ENCODE data around the gene TENM4.

DNA sequence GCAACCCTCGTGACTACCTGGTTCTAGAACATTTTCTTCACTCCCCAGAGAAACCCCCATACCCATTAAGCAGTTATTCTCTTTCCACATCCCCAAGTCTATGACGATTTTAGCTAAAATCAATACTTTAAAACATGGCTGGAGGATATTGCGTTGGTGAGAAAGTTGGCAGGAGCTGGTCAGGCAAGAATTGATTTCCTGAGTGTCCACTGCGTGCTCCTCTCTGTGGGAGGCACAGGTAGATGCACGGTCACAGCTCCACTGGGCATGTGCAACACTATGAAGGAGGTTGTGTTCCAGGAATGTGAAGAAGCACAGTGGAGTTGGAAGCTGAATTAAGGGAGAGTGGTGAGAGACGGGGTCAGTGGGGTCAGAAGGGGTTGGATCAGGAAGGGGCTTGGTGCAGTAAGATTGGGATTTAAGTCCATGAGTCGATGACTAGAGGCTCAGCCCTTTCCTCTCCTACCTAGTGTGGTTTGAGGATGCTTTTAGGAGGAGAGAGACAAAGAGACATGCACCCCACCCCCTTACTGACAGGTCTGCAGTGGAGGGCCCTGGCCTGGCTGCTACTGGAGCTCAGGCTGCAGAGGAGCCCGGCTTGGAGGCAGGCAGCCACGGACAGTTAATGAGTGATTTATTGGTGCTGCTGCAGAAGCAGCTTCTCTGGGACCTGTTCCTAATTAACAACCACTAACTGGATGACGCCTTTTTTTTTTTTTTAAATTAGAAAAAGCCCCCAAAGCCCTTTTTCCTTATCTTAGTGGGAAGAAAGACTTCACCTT lies 395.6 kb downstream of the TENM4 start:
- TF ChIP-seq, protein P1, sequence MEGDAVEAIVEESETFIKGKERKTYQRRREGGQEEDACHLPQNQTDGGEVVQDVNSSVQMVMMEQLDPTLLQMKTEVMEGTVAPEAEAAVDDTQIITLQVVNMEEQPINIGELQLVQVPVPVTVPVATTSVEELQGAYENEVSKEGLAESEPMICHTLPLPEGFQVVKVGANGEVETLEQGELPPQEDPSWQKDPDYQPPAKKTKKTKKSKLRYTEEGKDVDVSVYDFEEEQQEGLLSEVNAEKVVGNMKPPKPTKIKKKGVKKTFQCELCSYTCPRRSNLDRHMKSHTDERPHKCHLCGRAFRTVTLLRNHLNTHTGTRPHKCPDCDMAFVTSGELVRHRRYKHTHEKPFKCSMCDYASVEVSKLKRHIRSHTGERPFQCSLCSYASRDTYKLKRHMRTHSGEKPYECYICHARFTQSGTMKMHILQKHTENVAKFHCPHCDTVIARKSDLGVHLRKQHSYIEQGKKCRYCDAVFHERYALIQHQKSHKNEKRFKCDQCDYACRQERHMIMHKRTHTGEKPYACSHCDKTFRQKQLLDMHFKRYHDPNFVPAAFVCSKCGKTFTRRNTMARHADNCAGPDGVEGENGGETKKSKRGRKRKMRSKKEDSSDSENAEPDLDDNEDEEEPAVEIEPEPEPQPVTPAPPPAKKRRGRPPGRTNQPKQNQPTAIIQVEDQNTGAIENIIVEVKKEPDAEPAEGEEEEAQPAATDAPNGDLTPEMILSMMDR (IDR thresholded peaks at IDR 0.05 in 2 of 3, conservative IDR thresholded peaks at IDR 0.05 in 1 of 3; ENCODE audit: control insufficient read depth in 2 of 3, extremely low read depth in 1 of 3, insufficient read depth in 1 of 3, low read depth in 3 of 3, low read length in 3 of 3): no peak
- TF ChIP-seq, protein P2, sequence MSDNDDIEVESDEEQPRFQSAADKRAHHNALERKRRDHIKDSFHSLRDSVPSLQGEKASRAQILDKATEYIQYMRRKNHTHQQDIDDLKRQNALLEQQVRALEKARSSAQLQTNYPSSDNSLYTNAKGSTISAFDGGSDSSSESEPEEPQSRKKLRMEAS (IDR thresholded peaks at IDR 0.05; ENCODE audit: low read depth, low read length): no peak
- TF ChIP-seq ZNF622 (IDR thresholded peaks at IDR 0.05) (no peak), SUZ12 (IDR thresholded peaks at IDR 0.05; ENCODE audit: unreplicated experiment) (no peak), TAF1 (IDR thresholded peaks at IDR 0.05; ENCODE audit: borderline replicate concordance, low read depth, low read length) (no peak), SIN3A (IDR thresholded peaks at IDR 0.05; ENCODE audit: low read depth, low read length) (no peak), HDAC2 (IDR thresholded peaks at IDR 0.05) (no peak), POLR2A (IDR thresholded peaks at IDR 0.05; ENCODE audit: low read depth, low read length) (no peak), MYC (IDR thresholded peaks at IDR 0.05; ENCODE audit: insufficient read depth, insufficient read length, insufficient replicate concordance, low read length, severe bottlenecking) (no peak), JUNB (IDR thresholded peaks at IDR 0.05) (no peak), EZH2 (IDR thresholded peaks at IDR 0.05; ENCODE audit: borderline replicate concordance, control insufficient read depth, low read depth, low read length) (no peak), POLR2AphosphoS5 (IDR thresholded peaks at IDR 0.05; ENCODE audit: low read length) (no peak)
